GM21723 (cell line): Measurements from ENCODE around the gene MAP3K5.

Experiments used
- ATAC-seq: cut with Tn5 transposase; IDR thresholded peaks from one replicate; pipeline ENCODE4 v1.9.1; 2021; ENCODE audit warnings: mild to moderate bottlenecking, moderate library complexity; ENCODE audit not compliant: unreplicated experiment

MAP3K5 gene

GRCh38 chr6:136751991-136752390 lies 40.3 kb downstream of the MAP3K5 start:
- peak; percentile 15 for ATAC-seq

- peak; percentile 96 for ATAC-seq
Measured at GRCh38 chr6:136751522-136751956, 40.7 kb downstream of the MAP3K5 start.

- peak; percentile 30 for ATAC-seq
Measured at GRCh38 chr6:136750696-136751521, 41.4 kb downstream of the MAP3K5 start.

GRCh38 chr6:136749359-136749997 lies 42.8 kb downstream of the MAP3K5 start:
- no peak for ATAC-seq

- no peak for ATAC-seq
Measured at GRCh38 chr6:136747507-136747906, 44.8 kb downstream of the MAP3K5 start.

GRCh38 chr6:136745300-136745699 lies 47.0 kb downstream of the MAP3K5 start:
- no peak for ATAC-seq

- ATAC-seq = no peak
Measured at GRCh38 chr6:136744889-136745288, 47.4 kb downstream of the MAP3K5 start.

- ATAC-seq = peak; percentile 65
Measured at GRCh38 chr6:136742125-136742524, 50.2 kb downstream of the MAP3K5 start.

GRCh38 chr6:136740050-136740974 lies 52.0 kb downstream of the MAP3K5 start:
- ATAC-seq = no peak

GRCh38 chr6:136739501-136739900 lies 52.8 kb downstream of the MAP3K5 start:
- ATAC-seq = no peak

GRCh38 chr6:136739071-136739470 lies 53.2 kb downstream of the MAP3K5 start:
- no peak for ATAC-seq

- ATAC-seq = no peak
Measured at GRCh38 chr6:136738692-136739057, 53.6 kb downstream of the MAP3K5 start.

- no peak for ATAC-seq
Measured at GRCh38 chr6:136737871-136738691, 54.2 kb downstream of the MAP3K5 start.

- ATAC-seq = no peak
Measured at GRCh38 chr6:136737374-136737844, 54.9 kb downstream of the MAP3K5 start.

GRCh38 chr6:136736281-136736960 lies 55.9 kb downstream of the MAP3K5 start:
- ATAC-seq = no peak

- no peak for ATAC-seq
Measured at GRCh38 chr6:136734977-136735376, 57.3 kb downstream of the MAP3K5 start.

GRCh38 chr6:136732889-136733288 lies 59.4 kb downstream of the MAP3K5 start:
- no peak for ATAC-seq

- no peak for ATAC-seq
Measured at GRCh38 chr6:136729832-136730231, 62.4 kb downstream of the MAP3K5 start.

- ATAC-seq = no peak
Measured at GRCh38 chr6:136728976-136729515, 63.2 kb downstream of the MAP3K5 start.
